GM18870 (cell line): Measurements from ENCODE around the gene GORASP1.

ENCODE experiments used
- ATAC-seq: cut with Tn5 transposase; IDR thresholded peaks from one replicate; pipeline ENCODE4 v1.9.1; 2021; ENCODE audit warnings: moderate library complexity; ENCODE audit not compliant: unreplicated experiment

Gene GORASP1

GRCh38 chr3:39103791-39104552 is 3.5 kb downstream of the GORASP1 start:
- no peak for ATAC-seq

DNA sequence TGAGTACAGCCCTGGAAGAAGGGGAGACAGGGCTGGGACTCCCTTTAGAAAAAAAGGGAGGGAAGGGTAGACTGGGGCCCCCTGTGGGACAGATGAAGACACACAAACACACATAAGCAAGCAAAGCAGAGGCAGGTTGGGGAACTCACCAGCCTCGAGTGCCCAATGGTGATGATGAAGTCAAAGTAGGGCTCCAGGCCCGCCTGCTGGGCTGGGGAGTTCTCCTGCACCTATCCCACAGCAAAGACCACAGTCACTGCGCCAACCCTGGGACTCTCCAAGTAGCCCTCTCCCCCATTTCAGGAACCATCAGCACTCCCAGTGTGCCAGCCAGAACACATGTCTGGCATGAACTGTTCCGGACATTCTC is 4.1 kb downstream of the GORASP1 start:
- no peak for ATAC-seq

DNA sequence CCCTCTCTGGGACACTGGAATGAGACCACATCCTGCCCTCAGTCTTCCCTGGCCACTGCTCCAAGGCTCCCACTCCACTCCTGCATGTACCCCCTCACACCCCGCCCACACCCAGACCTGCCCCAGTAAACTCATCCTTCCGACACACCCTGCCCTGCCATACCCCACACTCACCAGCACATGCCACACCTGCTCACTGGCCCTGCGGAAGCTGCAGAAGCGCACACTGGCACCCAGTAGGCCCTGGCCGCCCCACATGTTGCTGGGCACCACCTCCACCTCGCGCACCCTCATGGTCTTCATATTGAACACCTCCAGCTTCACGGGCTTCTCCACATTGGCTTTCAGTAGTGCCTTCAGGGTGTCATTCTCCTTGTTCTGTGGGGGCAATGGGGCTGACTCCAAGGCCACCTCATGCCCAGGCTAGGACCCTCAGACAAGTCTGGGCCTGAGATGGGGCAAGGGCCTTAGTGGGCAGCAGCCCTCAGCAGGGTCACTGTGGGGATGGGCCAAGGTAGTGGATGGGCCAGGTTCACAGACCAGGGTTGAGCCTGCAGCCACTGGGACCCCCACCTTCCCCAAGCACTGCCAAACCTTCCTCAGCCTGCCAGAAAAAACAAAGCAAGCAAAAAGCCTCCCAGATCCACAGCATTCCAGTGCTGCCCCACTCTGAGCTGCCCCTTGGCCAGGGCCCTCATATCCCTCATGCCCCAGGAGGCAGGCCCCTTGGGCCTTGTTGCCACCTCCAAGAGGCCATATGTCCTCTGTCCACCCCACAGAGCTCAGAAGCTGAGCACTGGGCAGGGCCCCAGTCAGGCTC is 4.7 kb downstream of the GORASP1 start:
- ATAC-seq: no peak

- no peak for ATAC-seq
These were observed 6.3 kb downstream of the GORASP1 start for GRCh38 chr3:39101022-39101689.

DNA sequence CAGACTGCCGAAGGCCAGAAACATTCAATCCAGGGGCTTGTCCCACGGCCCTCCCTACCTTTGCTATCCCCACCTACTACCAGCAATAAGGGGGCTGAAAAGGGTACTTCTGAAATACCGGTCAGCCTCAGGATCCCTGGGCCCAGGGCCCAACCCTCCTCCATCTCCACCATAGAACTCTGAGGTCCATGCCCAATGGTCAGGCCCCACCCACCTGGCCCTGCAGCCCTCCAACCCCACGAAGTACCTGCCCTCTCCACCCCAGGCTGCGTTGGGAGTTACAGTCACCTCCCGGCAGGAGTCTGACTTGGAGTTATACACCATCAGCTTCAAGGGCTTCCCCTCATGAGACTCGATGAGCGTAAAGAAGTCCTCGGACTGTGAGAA is 6.9 kb downstream of the GORASP1 start:
- ATAC-seq: no peak

DNA sequence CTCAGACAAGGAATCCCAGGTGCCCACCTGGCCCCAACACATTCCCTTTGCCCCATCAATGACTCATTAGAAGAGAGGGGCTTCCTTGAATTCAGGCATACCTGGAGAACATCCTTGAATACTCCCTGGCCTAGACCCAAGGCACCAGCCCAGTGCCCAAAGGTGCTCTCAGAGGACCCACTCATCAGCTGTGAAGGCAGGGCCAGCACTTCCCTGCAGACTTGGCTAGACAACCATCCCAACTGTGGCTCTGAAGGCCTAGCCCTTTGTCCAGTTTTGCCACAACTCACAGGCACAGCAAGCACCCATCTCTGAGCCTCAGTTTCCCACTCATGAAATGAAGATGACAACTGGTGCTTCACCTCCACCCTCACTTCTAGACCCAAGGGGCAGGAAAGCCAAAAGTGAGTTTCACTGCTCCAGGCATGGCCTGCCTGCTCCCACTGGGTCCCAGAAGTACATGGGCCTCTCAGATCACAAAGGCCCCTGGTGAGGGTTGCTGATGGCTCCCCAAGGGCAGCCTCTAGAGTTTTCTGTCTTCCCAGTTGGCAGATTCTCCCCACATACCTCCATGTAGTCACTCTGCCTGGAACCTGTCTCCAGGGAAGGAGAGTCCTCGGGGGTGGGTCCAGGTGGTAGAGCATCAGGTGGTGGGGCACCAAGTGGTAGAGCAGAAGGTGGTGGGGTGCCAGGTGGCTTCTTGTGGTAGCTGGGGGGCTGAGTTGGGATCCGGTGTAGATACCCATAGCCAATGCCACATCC is 7.5 kb downstream of the GORASP1 start:
- no peak for ATAC-seq

GRCh38 chr3:39099242-39099641 is 8.2 kb downstream of the GORASP1 start:
- ATAC-seq: no peak

DNA sequence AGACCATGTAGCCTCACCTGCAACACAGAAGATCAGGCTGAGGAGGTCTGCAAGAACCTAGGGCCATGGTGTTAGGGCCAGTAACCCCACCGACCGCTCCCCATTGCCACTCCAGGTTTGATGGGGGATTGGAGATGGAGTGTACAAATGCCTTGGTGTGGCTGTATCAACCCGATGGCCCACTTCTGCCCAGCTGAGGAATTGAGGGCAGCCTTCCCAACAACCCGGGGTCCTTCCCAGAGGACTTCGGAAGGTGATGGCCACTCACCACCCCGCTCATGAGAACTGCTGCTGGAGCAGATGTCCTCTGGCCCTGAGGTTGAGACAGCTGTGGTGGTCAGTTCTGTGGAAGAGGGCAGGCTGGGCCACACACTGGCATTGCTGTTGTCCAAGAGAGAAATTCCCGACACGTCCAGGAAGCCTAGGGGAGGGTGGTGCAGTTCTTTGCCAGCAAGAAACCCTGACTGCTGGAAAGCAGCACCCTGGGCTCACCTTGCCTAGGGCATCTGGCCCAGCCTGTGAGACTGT is 8.9 kb downstream of the GORASP1 start:
- ATAC-seq: no peak

- ATAC-seq: no peak
These were observed 9.5 kb downstream of the GORASP1 start for GRCh38 chr3:39097716-39098472.

DNA sequence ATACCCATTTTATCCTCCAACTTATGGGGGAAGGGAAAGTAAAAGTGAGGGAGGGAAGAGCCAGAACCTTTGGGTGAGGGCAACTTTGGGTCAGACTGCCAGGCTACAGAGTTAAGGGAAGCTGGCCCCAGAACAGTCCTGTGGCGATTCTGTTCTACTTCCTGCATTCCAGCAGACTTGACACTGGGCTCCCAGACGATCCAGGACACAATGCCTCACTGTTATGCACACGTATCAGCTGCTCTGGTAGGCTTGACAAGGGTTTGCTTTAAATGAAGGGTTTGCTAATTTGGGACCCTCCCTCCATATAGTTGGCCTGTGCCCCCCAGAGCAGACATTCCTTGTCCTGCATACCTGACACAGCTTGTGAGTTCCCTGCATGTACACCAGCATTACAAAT is 10.7 kb downstream of the GORASP1 start:
- ATAC-seq: no peak

GRCh38 chr3:39095778-39096177 is 11.6 kb downstream of the GORASP1 start:
- ATAC-seq: no peak

DNA sequence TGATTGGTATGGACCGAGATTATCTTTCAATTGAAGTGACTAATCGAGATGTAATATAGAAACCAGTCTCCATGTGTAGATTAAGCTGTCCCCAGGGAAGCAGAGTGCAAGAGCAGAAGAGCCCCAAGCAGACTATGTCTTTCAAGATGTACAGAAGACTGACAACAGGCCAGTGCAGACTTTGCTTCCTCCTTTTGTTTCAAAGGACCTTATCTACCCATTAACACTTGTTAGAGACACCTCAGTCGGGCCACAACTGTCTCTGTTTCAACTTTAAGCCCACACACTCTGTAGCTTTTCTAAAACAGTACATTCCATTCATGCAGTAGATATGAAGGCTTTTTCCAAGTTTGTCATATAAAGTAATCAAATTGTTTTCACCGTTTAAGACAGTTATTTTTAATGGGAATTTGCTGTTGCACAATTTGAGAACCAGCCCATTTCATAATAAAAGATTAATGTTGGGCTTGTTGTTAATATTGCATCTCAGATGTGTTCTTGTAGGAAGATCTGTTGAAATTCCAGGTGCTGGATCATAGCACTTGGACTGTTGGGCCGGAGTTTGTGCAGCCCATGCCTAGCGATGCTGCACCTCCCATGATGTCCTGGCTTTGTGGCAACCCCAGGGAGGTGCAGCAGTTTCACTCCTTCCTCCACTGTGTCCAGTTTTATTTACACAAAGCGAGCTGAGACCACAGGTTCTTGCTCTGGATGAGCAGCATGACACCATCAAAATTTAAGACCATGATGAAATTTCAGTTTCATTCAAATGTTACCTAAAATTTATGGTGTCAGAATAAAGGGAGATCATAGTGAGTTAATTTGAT is 12.4 kb downstream of the GORASP1 start:
- ATAC-seq: no peak

- ATAC-seq: no peak
These were observed 16.5 kb downstream of the GORASP1 start for GRCh38 chr3:39090922-39091321.

- ATAC-seq: no peak
These were observed 18.5 kb downstream of the GORASP1 start for GRCh38 chr3:39088889-39089288.

- no peak for ATAC-seq
These were observed 19.0 kb downstream of the GORASP1 start for GRCh38 chr3:39088456-39088855.

DNA sequence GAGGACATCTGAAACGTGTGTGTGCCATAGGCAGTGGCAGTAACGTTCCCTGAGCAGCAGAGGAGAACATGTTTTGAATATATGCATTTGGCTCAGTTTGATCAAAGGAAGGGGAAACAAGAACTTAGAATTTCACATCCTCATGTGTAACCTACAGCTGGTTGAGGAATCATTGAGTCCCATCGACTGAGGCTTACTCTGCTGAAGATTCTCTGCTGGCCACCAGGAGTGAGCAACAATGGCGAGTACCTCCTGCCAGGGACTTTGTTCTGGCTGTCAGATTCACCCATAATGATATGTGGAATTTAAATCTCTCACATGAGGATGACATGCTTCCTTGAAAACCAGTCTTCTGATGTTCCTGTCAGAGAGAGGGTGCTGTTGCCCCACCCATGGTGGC is 21.3 kb downstream of the GORASP1 start:
- no peak for ATAC-seq

DNA sequence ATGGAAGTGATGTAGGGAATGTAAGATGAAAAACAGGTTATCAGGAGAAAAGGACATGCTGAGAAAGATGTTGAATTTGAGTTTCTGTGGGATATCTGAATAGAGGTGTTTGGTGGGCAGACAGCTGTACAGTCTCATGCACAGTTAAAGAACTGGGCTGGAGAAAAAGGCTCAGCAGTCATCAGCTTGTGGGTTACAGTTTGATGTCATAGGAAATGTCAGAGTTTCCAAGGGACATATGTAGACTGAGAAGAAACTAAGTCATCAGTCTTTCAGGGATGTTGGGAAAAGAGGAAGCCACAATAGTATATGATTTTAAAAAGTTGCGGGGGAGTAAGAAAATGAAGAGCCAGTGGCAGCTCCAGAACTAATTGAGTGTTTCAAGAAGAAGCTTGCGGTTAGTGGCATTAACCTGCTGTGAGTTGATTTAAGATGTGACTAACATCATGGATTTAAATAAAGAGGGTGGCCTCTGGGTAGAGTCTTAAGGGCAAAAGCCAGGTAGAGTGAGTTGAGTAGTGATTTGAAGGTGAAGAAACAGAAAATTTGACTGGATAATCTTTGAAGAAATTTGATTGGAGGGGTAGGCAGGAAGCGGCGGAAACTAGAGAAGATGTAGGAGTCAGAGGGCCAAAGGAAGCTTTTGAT is 24.6 kb downstream of the GORASP1 start:
- ATAC-seq: no peak

- no peak for ATAC-seq
These were observed 27.4 kb downstream of the GORASP1 start for GRCh38 chr3:39080026-39080425.

DNA sequence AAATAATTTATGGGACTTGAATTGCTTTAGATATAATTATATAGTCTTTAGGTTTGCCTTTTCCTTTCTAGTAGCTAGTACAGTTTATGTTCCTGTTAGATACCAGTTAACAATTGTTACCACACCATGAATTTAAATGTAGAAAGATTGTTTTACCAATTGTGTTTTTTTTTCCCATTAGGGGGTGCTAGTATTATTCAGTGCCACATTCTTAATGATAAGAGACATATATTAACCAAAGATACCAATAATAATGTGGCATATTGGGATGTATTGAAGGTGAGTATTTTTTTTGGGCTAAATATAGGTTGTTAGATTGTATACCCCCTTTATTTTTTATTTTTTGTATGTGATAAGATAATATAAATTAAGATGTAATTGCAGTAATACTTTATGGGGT is 27.9 kb downstream of the GORASP1 start:
- ATAC-seq: no peak
